Activated CD4-positive, alpha-beta memory T cell treated with anti-CD3 and anti-CD28 coated beads for 36 hours (primary cell): Measurements from ENCODE around the gene EVC. TPM values are rescaled to one million over a fixed set of nuclear protein-coding genes. Genes with fewer than 3 reads are reported as not detected.
"Not testable (repeated sequence)": the region's sequence is repeated elsewhere in the genome, so short reads cannot be mapped to it uniquely, and the experiment has no call there.

ENCODE experiments used
- CTCF ChIA-PET: fragments of 350-600 bp; sonication (Branson Sonifier 250); formaldehyde crosslinking; loops from one replicate; lab custom pipeline; 2021; ENCODE audit warnings: antibody characterized with exemption, inconsistent platforms; lab: Charles Lee
- POLR2A ChIA-PET: fragments of 350-600 bp; sonication (Branson Sonifier 250); formaldehyde crosslinking; loops from one replicate; lab custom pipeline; 2021; ENCODE audit warnings: antibody characterized with exemption; lab: Charles Lee
- DNase-seq: peaks from one replicate; pipeline ENCODE4 v3.0.0-alpha.2; 2020
- H3K27ac Mint-ChIP-seq: one replicate; pipeline ENCODE4 v1.8.0; 2021; ENCODE audit warnings: mixed read lengths
- H3K27me3 Mint-ChIP-seq: one replicate; pipeline ENCODE4 v1.8.0; 2021; ENCODE audit warnings: mixed read lengths
- H3K36me3 Mint-ChIP-seq: one replicate; pipeline ENCODE4 v1.8.0; 2021; ENCODE audit warnings: mixed read lengths
- H3K4me1 Mint-ChIP-seq: one replicate; pipeline ENCODE4 v1.8.0; 2021; ENCODE audit warnings: low read depth, mixed read lengths
- H3K4me3 Mint-ChIP-seq: one replicate; pipeline ENCODE4 v1.8.0; 2021; ENCODE audit warnings: mild to moderate bottlenecking, mixed read lengths
- H3K9me3 Mint-ChIP-seq: one replicate; pipeline ENCODE4 v1.8.0; 2021; ENCODE audit warnings: mixed read lengths
- intact Hi-C: fragments of 100-400 bp; cut with micrococcal nuclease; formaldehyde crosslinking; loops from one replicate; pipeline ENCODE4 v1.15.1; 2023
- total RNA-seq, 2 experiments: library from RNA; stranded (reverse); gene quantifications; one replicate each; pipeline ENCODE4 v1.2.3, GENCODE V29; 2021

EVC gene
- total RNA-seq, 2 experiments from 2014 or later, result 1.7 to 3.1 TPM

GRCh38 chr4:5720980-5721379 lies 10.0 kb downstream of the EVC start:
- Mint-ChIP-seq H3K27me3 (no peaks in the 10 kb centered on the region), H3K9me3 (peaks cover 11% of the 10 kb centered on the region), H3K36me3 (no peaks in the 10 kb centered on the region), H3K4me3 (no peak overlapping the region), H3K27ac (no peak overlapping the region), H3K4me1 (no peaks in the 10 kb centered on the region)
- no peak for DNase-seq
- CTCF ChIA-PET, result no interaction called here
- intact Hi-C loops, result no loop called here
- POLR2A ChIA-PET, result no interaction called here

GRCh38 chr4:5721923-5722322 lies 10.9 kb downstream of the EVC start:
- H3K27ac Mint-ChIP-seq, result no peak overlapping the region
- ChIA-PET CTCF (no interaction called here), POLR2A (no interaction called here)
- H3K27me3 Mint-ChIP-seq, result no peaks in the 10 kb centered on the region
- H3K4me1 Mint-ChIP-seq, result no peaks in the 10 kb centered on the region
- no peak overlapping the region for H3K4me3 Mint-ChIP-seq
- intact Hi-C loops, result no loop called here
- peaks cover 5% of the 10 kb centered on the region for H3K9me3 Mint-ChIP-seq
- no peaks in the 10 kb centered on the region for H3K36me3 Mint-ChIP-seq
- no peak for DNase-seq

GRCh38 chr4:5722328-5722727 lies 11.3 kb downstream of the EVC start:
- Mint-ChIP-seq H3K27ac (no peak overlapping the region), H3K4me1 (no peaks in the 10 kb centered on the region), H3K9me3 (peaks cover 4% of the 10 kb centered on the region), H3K4me3 (no peak overlapping the region), H3K36me3 (no peaks in the 10 kb centered on the region), H3K27me3 (no peaks in the 10 kb centered on the region)
- intact Hi-C loops, result no loop called here
- ChIA-PET CTCF (no interaction called here), POLR2A (no interaction called here)
- no peak for DNase-seq

GRCh38 chr4:5724377-5724776 lies 13.4 kb downstream of the EVC start:
- intact Hi-C loops, result no loop called here
- no peaks in the 10 kb centered on the region for H3K36me3 Mint-ChIP-seq
- H3K27ac Mint-ChIP-seq, result no peak overlapping the region
- CTCF ChIA-PET, result interaction anchor here (1.1 kb wide), 1 partner anchor 274 kb away, joined by 3 read pairs; no protein-coding TSS in a partner anchor
- POLR2A ChIA-PET, result no interaction called here
- no peaks in the 10 kb centered on the region for H3K4me1 Mint-ChIP-seq
- DNase-seq, result no peak
- H3K9me3 Mint-ChIP-seq, result peaks cover 2% of the 10 kb centered on the region
- H3K4me3 Mint-ChIP-seq, result no peak overlapping the region
- H3K27me3 Mint-ChIP-seq, result no peaks in the 10 kb centered on the region

- H3K4me1 Mint-ChIP-seq, H3K27me3 Mint-ChIP-seq, intact Hi-C loops, CTCF ChIA-PET, H3K4me3 Mint-ChIP-seq, H3K9me3 Mint-ChIP-seq, H3K27ac Mint-ChIP-seq, DNase-seq, H3K36me3 Mint-ChIP-seq, POLR2A ChIA-PET: not testable (repeated sequence)
These were observed 17.4 kb downstream of the EVC start for GRCh38 chr4:5728412-5728811.

- no peak for DNase-seq
- no peak overlapping the region for H3K27ac Mint-ChIP-seq
- H3K4me3 Mint-ChIP-seq, result no peak overlapping the region
- no peaks in the 10 kb centered on the region for H3K36me3 Mint-ChIP-seq
- H3K9me3 Mint-ChIP-seq, result peaks cover 2% of the 10 kb centered on the region
- H3K4me1 Mint-ChIP-seq, result no peaks in the 10 kb centered on the region
- no peaks in the 10 kb centered on the region for H3K27me3 Mint-ChIP-seq
- intact Hi-C loops, result no loop called here
- ChIA-PET CTCF (no interaction called here), POLR2A (no interaction called here)
These were observed 19.4 kb downstream of the EVC start for GRCh38 chr4:5730436-5730835.

GRCh38 chr4:5730993-5731990 lies 20.3 kb downstream of the EVC start:
- ChIA-PET CTCF (no interaction called here), POLR2A (no interaction called here)
- intact Hi-C loops, result no loop called here
- Mint-ChIP-seq H3K4me1 (no peaks in the 10 kb centered on the region), H3K27me3 (no peaks in the 10 kb centered on the region), H3K27ac (no peak overlapping the region), H3K9me3 (no peaks in the 10 kb centered on the region), H3K36me3 (no peaks in the 10 kb centered on the region), H3K4me3 (no peak overlapping the region)
- no peak for DNase-seq

GRCh38 chr4:5732158-5732557 lies 21.2 kb downstream of the EVC start:
- H3K4me3 Mint-ChIP-seq, result no peak overlapping the region
- H3K36me3 Mint-ChIP-seq, result no peaks in the 10 kb centered on the region
- no peaks in the 10 kb centered on the region for H3K4me1 Mint-ChIP-seq
- intact Hi-C loops, result no loop called here
- H3K27ac Mint-ChIP-seq, result no peak overlapping the region
- no peak for DNase-seq
- POLR2A ChIA-PET, result no interaction called here
- CTCF ChIA-PET, result no interaction called here
- no peaks in the 10 kb centered on the region for H3K9me3 Mint-ChIP-seq
- no peaks in the 10 kb centered on the region for H3K27me3 Mint-ChIP-seq

GRCh38 chr4:5734853-5735252 lies 23.9 kb downstream of the EVC start:
- no peaks in the 10 kb centered on the region for H3K36me3 Mint-ChIP-seq
- H3K4me1 Mint-ChIP-seq, result no peaks in the 10 kb centered on the region
- intact Hi-C loops, result no loop called here
- H3K27ac Mint-ChIP-seq, result no peak overlapping the region
- ChIA-PET POLR2A (no interaction called here), CTCF (no interaction called here)
- H3K4me3 Mint-ChIP-seq, result no peak overlapping the region
- H3K9me3 Mint-ChIP-seq, result no peaks in the 10 kb centered on the region
- no peaks in the 10 kb centered on the region for H3K27me3 Mint-ChIP-seq
- DNase-seq, result no peak

GRCh38 chr4:5735463-5735862 lies 24.5 kb downstream of the EVC start:
- no peak overlapping the region for H3K4me3 Mint-ChIP-seq
- POLR2A ChIA-PET, result no interaction called here
- H3K27ac Mint-ChIP-seq, result no peak overlapping the region
- DNase-seq, result no peak
- no peaks in the 10 kb centered on the region for H3K9me3 Mint-ChIP-seq
- H3K27me3 Mint-ChIP-seq, result no peaks in the 10 kb centered on the region
- intact Hi-C loops, result no loop called here
- H3K36me3 Mint-ChIP-seq, result no peaks in the 10 kb centered on the region
- H3K4me1 Mint-ChIP-seq, result no peaks in the 10 kb centered on the region
- CTCF ChIA-PET, result no interaction called here

- H3K27me3 Mint-ChIP-seq, result no peaks in the 10 kb centered on the region
- CTCF ChIA-PET, result no interaction called here
- DNase-seq, result no peak
- intact Hi-C loops, result no loop called here
- no peak overlapping the region for H3K27ac Mint-ChIP-seq
- H3K36me3 Mint-ChIP-seq, result no peaks in the 10 kb centered on the region
- POLR2A ChIA-PET, result no interaction called here
- H3K4me1 Mint-ChIP-seq, result no peaks in the 10 kb centered on the region
- H3K4me3 Mint-ChIP-seq, result no peak overlapping the region
- H3K9me3 Mint-ChIP-seq, result no peaks in the 10 kb centered on the region
These were observed 27.1 kb downstream of the EVC start for GRCh38 chr4:5738061-5738460.

GRCh38 chr4:5742388-5742787 lies 31.4 kb downstream of the EVC start:
- no peaks in the 10 kb centered on the region for H3K9me3 Mint-ChIP-seq
- no peak overlapping the region for H3K27ac Mint-ChIP-seq
- ChIA-PET CTCF (no interaction called here), POLR2A (no interaction called here)
- H3K36me3 Mint-ChIP-seq, result no peaks in the 10 kb centered on the region
- intact Hi-C loops, result no loop called here
- DNase-seq, result no peak
- H3K27me3 Mint-ChIP-seq, result no peaks in the 10 kb centered on the region
- H3K4me1 Mint-ChIP-seq, result no peaks in the 10 kb centered on the region
- no peak overlapping the region for H3K4me3 Mint-ChIP-seq

- ChIA-PET POLR2A (no interaction called here), CTCF (no interaction called here)
- intact Hi-C loops, result no loop called here
- no peaks in the 10 kb centered on the region for H3K36me3 Mint-ChIP-seq
- no peak overlapping the region for H3K27ac Mint-ChIP-seq
- DNase-seq, result no peak
- no peaks in the 10 kb centered on the region for H3K27me3 Mint-ChIP-seq
- H3K9me3 Mint-ChIP-seq, result no peaks in the 10 kb centered on the region
- no peaks in the 10 kb centered on the region for H3K4me1 Mint-ChIP-seq
- H3K4me3 Mint-ChIP-seq, result no peak overlapping the region
These were observed 32.0 kb downstream of the EVC start for GRCh38 chr4:5742968-5743367.
